ENCODE data around the gene PCSK7.
A peak's percentile ranks its signal among the peaks of the same experiment; 100 is the strongest.

PCSK7 gene

GRCh38 chr11:117230999-117231841, 653 bp downstream of the PCSK7 start:
- no peak for DNase-seq (ENCODE audit: low read depth, low spot score)

- DNase-seq (ENCODE audit: low read depth, low spot score): no peak
These were observed 1.4 kb downstream of the PCSK7 start for GRCh38 chr11:117230286-117230961.

GRCh38 chr11:117229931-117230285, 2.0 kb downstream of the PCSK7 start:
- no peak for DNase-seq (ENCODE audit: low read depth, low spot score)

GRCh38 chr11:117229411-117229810, 2.5 kb downstream of the PCSK7 start:
- DNase-seq (ENCODE audit: low read depth, low spot score): no peak

GRCh38 chr11:117228091-117228490, 3.8 kb downstream of the PCSK7 start:
- DNase-seq (ENCODE audit: low read depth, low spot score): no peak

- DNase-seq (ENCODE audit: low read depth, low spot score): peak; percentile 56
These were observed 5.2 kb downstream of the PCSK7 start for GRCh38 chr11:117226388-117227385.

- DNase-seq (ENCODE audit: low read depth, low spot score): no peak
These were observed 6.2 kb downstream of the PCSK7 start for GRCh38 chr11:117225553-117226170.

GRCh38 chr11:117223741-117224689, 7.9 kb downstream of the PCSK7 start:
- no peak for DNase-seq (ENCODE audit: low read depth, low spot score)

GRCh38 chr11:117222991-117223740, 8.7 kb downstream of the PCSK7 start:
- no peak for DNase-seq (ENCODE audit: low read depth, low spot score)

- peak; percentile 73 for DNase-seq (ENCODE audit: low read depth, low spot score)
These were observed 9.9 kb downstream of the PCSK7 start for GRCh38 chr11:117221775-117222517.

- no peak for DNase-seq (ENCODE audit: low read depth, low spot score)
These were observed 10.7 kb downstream of the PCSK7 start for GRCh38 chr11:117220999-117221774.

- no peak for DNase-seq (ENCODE audit: low read depth, low spot score)
These were observed 11.3 kb downstream of the PCSK7 start for GRCh38 chr11:117220568-117220967.

GRCh38 chr11:117219995-117220394, 11.9 kb downstream of the PCSK7 start:
- no peak for DNase-seq (ENCODE audit: low read depth, low spot score)

- DNase-seq (ENCODE audit: low read depth, low spot score): no peak
These were observed 12.4 kb downstream of the PCSK7 start for GRCh38 chr11:117219455-117219854.

GRCh38 chr11:117219001-117219400, 12.9 kb downstream of the PCSK7 start:
- no peak for DNase-seq (ENCODE audit: low read depth, low spot score)

- DNase-seq (ENCODE audit: low read depth, low spot score): no peak
These were observed 13.5 kb downstream of the PCSK7 start for GRCh38 chr11:117218133-117218915.
